Measurements from ENCODE around the gene GALR2. TPM values are rescaled to one million over a fixed set of nuclear protein-coding genes. Genes with fewer than 3 reads are reported as not detected.
"Not testable (repeated sequence)": the region's sequence is repeated elsewhere in the genome, so short reads cannot be mapped to it uniquely, and the experiment has no call there.

The GALR2 gene
- total RNA-seq, 6 donors from 2014 or later, result 0.61 TPM; not detected in 5

DNA sequence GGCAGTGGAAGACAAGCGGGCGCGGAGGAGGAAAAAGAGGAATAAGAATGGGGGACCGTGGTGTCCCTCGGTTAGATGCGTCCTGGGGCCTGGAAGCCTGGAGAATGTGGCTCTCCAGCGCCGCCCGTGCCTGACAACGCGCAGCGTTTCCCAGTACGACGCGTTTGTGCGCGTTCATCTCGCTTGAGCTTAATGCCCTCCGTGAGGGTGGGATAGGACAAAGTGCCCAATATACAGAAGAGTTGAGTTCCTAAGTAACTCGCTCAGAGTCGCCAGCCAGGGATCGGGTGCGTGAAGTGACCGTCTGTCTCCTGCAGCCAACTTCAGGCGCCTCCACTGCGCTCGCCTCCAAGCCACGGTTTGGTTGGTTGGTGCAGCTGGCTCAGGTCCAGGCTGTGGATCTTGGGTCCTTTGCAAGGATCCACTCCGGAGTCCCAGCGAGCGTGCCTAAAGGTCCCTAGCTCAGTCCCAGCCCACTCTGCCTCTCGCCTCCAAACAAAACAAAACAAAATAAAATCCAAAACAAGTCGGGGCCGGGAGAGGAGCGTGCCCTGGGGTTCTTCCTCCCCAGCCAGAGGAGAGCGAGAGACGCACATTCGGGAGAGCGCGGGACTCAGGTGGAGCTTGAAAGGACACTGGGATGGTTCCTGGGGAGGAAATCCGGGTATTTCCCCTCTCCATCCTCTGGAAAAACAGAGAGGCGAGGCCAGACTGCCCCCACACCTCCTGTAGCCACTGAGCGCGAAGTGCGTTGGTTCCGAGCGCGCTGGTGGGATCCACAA lies 974 bp downstream of the GALR2 start:
- H3K4me3 ChIP-seq, result peak overlapping the region in 1 of 4 donors; percentile 26

DNA sequence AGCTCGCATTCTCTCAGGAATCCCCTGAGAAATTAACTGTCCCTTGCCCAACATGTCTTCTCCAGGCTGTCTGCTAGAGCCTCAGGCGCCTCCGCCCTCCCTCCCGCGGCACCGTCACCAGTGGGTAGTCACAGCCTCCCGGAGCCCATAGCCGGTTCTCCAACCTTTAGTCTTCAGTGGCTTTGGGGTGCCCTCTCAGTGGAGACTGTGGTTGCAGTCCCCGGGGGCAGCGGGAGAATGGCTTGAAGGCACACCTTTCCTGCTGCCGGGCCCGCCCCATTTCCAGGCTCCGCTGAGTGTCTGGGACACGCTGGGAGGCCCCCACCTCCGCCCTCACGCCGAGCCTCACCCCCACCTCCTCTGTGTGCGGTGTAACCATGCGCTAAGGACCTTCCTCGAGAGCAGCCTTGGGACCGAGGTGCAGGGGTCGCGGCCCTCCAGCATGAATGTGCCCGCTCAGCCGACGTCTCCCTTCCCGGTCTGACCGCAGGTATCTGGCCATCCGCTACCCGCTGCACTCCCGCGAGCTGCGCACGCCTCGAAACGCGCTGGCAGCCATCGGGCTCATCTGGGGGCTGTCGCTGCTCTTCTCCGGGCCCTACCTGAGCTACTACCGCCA lies 1.7 kb downstream of the GALR2 start:
- TF ChIP-seq, protein P1, sequence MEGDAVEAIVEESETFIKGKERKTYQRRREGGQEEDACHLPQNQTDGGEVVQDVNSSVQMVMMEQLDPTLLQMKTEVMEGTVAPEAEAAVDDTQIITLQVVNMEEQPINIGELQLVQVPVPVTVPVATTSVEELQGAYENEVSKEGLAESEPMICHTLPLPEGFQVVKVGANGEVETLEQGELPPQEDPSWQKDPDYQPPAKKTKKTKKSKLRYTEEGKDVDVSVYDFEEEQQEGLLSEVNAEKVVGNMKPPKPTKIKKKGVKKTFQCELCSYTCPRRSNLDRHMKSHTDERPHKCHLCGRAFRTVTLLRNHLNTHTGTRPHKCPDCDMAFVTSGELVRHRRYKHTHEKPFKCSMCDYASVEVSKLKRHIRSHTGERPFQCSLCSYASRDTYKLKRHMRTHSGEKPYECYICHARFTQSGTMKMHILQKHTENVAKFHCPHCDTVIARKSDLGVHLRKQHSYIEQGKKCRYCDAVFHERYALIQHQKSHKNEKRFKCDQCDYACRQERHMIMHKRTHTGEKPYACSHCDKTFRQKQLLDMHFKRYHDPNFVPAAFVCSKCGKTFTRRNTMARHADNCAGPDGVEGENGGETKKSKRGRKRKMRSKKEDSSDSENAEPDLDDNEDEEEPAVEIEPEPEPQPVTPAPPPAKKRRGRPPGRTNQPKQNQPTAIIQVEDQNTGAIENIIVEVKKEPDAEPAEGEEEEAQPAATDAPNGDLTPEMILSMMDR (IDR thresholded peaks at IDR 0.05), result no peak
- no peak for TF ChIP-seq POLR2A (IDR thresholded peaks at IDR 0.05)
- no peak for TF ChIP-seq POLR2AphosphoS5 (IDR thresholded peaks at IDR 0.05)
- no peak for TF ChIP-seq EP300 (IDR thresholded peaks at IDR 0.05)
- Histone ChIP-seq H3K27ac (no peak overlapping the region), H3K27me3 (peaks cover 0 to 56% (median 40%) of the 10 kb centered on the region in 4 donors), H3K4me1 (peaks cover 40 to 56% (median 54%) of the 10 kb centered on the region in 4 donors), H3K36me3 (no peaks in the 10 kb centered on the region), H3K4me3 (peak overlapping the region in 1 of 4 donors; percentile 8), H3K9me3 (no peaks in the 10 kb centered on the region)
- DNase-seq (peak in 1 of 2 donors; percentile 75), ATAC-seq (ENCODE audit: low FRiP score in 2 of 2) (no peak)
- 2 to 5% methylated on average over 17 to 22 of the region's 41 CpGs for WGBS, 2 donors

More for the DNA sequence above, 974 bp downstream of the GALR2 start:
- 4 to 7% methylated on average over 42 to 48 of the region's 48 CpGs for WGBS, 2 donors
- DNase-seq (peak in 1 of 2 donors; percentile 78), ATAC-seq (ENCODE audit: low FRiP score in 2 of 2) (no peak)
- TF ChIP-seq, protein P1 (IDR thresholded peaks at IDR 0.05), result no peak
- TF ChIP-seq POLR2AphosphoS5 (IDR thresholded peaks at IDR 0.05), result no peak
- TF ChIP-seq EP300 (IDR thresholded peaks at IDR 0.05), result no peak
- no peak for TF ChIP-seq POLR2A (IDR thresholded peaks at IDR 0.05)
- no peaks in the 10 kb centered on the region for H3K36me3 ChIP-seq
- H3K4me1 ChIP-seq, result peaks cover 47 to 63% (median 60%) of the 10 kb centered on the region in 4 donors
- no peak overlapping the region for H3K27ac ChIP-seq
- H3K9me3 ChIP-seq, result no peaks in the 10 kb centered on the region
- peaks cover 0 to 56% (median 40%) of the 10 kb centered on the region in 4 donors for H3K27me3 ChIP-seq

DNA sequence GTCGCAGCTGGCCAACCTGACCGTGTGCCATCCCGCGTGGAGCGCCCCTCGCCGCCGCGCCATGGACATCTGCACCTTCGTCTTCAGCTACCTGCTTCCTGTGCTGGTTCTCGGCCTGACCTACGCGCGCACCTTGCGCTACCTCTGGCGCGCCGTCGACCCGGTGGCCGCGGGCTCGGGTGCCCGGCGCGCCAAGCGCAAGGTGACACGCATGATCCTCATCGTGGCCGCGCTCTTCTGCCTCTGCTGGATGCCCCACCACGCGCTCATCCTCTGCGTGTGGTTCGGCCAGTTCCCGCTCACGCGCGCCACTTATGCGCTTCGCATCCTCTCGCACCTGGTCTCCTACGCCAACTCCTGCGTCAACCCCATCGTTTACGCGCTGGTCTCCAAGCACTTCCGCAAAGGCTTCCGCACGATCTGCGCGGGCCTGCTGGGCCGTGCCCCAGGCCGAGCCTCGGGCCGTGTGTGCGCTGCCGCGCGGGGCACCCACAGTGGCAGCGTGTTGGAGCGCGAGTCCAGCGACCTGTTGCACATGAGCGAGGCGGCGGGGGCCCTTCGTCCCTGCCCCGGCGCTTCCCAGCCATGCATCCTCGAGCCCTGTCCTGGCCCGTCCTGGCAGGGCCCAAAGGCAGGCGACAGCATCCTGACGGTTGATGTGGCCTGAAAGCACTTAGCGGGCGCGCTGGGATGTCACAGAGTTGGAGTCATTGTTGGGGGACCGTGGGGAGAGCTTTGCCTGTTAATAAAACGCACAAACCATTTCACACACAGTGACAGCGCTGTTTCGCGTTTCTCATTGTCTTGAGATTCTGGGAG lies 2.4 kb downstream of the GALR2 start:
- no peaks in the 10 kb centered on the region for H3K9me3 ChIP-seq
- H3K4me1 ChIP-seq, result peaks cover 39 to 50% (median 49%) of the 10 kb centered on the region in 4 donors
- 5 to 11% methylated on average over 29 to 36 of the region's 82 CpGs for WGBS, 2 donors
- DNase-seq (peak in 1 of 2 donors; percentile 85), ATAC-seq (ENCODE audit: low FRiP score in 2 of 2) (no peak)
- peak overlapping the region in 1 of 4 donors; percentile 8 for H3K4me3 ChIP-seq
- peaks cover 0 to 56% (median 40%) of the 10 kb centered on the region in 4 donors for H3K27me3 ChIP-seq
- no peak overlapping the region for H3K27ac ChIP-seq
- no peaks in the 10 kb centered on the region for H3K36me3 ChIP-seq
- TF ChIP-seq POLR2A (IDR thresholded peaks at IDR 0.05), result no peak
- TF ChIP-seq, protein P1 (IDR thresholded peaks at IDR 0.05), result no peak
- TF ChIP-seq POLR2AphosphoS5 (IDR thresholded peaks at IDR 0.05), result no peak
- no peak for TF ChIP-seq EP300 (IDR thresholded peaks at IDR 0.05)

DNA sequence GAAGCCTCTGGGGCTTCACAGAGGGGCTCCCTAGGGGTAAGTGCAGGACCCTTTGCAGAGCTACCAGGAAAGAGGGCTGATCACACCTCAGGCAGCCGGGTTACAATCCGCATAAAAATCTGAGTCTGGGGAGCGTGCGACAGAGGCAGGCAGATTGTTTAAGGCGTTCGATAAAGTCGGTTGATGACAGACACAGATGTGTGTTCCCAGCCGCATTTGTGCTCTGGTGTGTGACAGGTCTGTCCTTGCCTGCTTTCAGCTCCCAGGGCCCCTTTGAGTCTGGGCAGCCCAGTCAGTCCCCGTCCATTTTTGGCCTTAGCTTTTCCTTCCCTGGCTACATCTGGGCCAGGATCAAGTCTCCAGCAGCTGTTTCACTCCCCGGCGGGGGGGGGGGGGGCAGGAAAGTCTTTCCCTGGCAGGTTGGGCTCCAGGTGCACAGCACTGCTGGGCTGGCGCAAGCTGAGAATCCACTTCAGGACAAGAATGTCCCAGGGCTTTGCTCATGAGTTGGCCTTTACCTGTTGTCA lies 3.1 kb downstream of the GALR2 start:
- peaks cover 0 to 56% (median 40%) of the 10 kb centered on the region in 4 donors for H3K27me3 ChIP-seq
- no peak overlapping the region for H3K4me3 ChIP-seq
- H3K36me3 ChIP-seq, result peaks cover 0 to 7% (median 1%) of the 10 kb centered on the region in 4 donors
- TF ChIP-seq EP300 (IDR thresholded peaks at IDR 0.05), result no peak
- TF ChIP-seq POLR2AphosphoS5 (IDR thresholded peaks at IDR 0.05), result no peak
- TF ChIP-seq, protein P1 (IDR thresholded peaks at IDR 0.05), result no peak
- TF ChIP-seq POLR2A (IDR thresholded peaks at IDR 0.05), result no peak
- ATAC-seq (ENCODE audit: low FRiP score in 2 of 2), result no peak
- peaks cover 39 to 49% (median 49%) of the 10 kb centered on the region in 4 donors for H3K4me1 ChIP-seq
- DNase-seq, result no peak
- whole genome bisulfite sequencing, 2 donors, result 27 to 32% methylated on average over 10 to 11 of the region's 12 CpGs
- no peaks in the 10 kb centered on the region for H3K9me3 ChIP-seq
- H3K27ac ChIP-seq, result no peak overlapping the region

GRCh38 chr17:76078370-76078769 lies 3.8 kb downstream of the GALR2 start:
- Histone ChIP-seq H3K27me3 (peaks cover 0 to 56% (median 40%) of the 10 kb centered on the region in 4 donors), H3K4me1 (peaks cover 35 to 45% (median 44%) of the 10 kb centered on the region in 4 donors), H3K36me3 (peaks cover 3 to 14% (median 7%) of the 10 kb centered on the region in 4 donors)
- ATAC-seq (ENCODE audit: low FRiP score in 2 of 2); H3K4me3 ChIP-seq; H3K9me3 ChIP-seq; H3K27ac ChIP-seq; DNase-seq: not testable (repeated sequence)
- 37% methylated on average over 5 of the region's 5 CpGs for WGBS, 2 donors
